Epidermal melanocyte (primary cell): ENCODE results near the gene DNAJB5.

Experiments used
- DNase-seq: peaks from one replicate; pipeline ENCODE4 v3.0.0; 2011; ENCODE audit warnings: low spot score; ENCODE audit not compliant: insufficient read length

DNAJB5 gene

GRCh38 chr9:34984049-34984448 is 5.5 kb upstream of the DNAJB5 start:
- no peak for DNase-seq

DNA sequence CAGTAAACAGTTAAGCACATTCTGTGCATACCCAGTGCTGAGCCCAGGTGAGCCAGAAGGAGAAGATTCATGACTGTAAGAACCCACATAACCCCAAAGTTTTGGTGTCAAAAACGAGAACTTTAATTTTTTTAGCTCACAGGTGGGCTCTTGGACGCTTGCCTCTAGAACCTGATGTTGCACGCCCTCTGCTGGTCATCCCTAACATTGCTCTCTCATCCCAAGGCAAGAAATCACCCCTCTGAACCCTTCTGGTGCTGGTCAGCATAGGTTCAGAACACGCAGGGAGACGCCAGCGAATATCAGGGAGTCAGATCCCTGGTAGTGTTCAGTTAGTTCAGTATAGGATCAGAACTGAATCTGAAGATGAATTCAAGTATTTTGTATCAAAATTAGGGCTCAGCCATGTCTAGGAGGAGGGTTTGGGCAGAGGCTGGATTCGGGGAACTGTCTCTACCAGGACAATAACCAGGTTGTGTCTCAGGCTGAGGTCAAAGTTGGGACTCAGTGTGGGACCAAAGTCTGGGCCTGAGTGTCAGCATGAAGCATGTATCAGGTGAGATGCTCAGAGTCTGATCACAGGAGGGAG is 4.1 kb upstream of the DNAJB5 start:
- no peak for DNase-seq

DNA sequence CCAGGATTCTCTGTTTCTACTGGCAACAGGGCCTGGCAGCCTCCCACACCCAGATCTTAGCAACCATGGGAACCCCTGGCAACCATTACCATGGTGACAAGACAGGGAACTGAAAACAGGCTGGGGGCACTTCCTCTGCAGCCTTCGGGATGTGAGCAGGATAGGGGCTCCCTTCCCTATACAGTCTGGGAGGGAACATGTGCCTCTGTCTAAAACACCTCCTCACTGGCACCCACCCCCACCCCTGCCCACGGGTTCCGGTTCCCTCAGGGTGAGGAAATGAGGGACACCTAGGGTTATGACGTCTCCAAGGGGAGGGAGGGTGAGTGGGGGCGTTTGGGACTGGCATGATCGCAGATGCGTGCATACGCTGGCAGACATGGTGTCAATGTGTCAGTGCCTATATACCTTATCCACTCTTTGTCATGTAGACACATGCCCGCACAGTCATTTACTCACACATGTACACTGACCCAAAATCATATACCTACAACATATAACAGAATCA is 3.0 kb upstream of the DNAJB5 start:
- DNase-seq = no peak

- no peak for DNase-seq
Observed at GRCh38 chr9:34987160-34987901, 2.2 kb upstream of the DNAJB5 start.

DNA sequence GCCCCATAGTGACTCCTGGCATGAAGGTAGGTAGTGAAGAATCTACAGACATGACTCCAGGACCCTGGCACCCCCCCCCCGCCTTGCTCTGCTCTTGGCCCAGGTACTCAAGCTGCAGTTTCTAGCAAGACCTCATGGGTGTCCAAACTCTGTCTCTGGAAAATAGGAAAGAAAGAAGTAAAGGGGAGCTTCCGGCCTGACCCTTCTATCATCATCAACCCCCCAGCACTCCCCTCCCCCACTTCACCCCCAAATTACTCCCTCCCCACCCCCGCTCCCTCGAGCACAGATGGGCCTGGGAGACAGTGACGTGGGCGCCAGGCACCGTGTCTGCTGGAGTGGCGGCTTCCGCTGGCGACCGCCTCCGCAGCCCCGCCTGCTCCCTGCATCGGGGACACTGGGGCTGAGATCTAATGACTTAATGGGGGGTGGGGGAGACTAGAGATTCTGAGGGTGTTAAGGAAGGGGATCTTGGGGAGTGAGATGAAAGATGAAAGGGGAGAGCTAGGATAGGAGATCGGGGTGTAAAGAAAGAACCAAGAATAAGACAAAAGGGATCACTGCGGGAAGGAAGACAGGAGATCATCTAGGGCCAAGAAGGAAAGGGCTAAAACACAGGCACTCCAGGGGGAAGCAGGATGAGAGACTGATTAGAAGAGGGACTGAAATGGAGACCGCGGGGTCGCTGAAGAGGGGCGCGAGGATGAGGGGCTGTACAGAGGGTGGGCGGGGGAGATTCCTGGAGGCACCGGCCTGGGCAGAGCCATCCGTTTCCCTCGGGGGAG is 1.1 kb upstream of the DNAJB5 start:
- DNase-seq = no peak

- no peak for DNase-seq
Observed at GRCh38 chr9:34989946-34990635, 546 bp downstream of the DNAJB5 start.

DNA sequence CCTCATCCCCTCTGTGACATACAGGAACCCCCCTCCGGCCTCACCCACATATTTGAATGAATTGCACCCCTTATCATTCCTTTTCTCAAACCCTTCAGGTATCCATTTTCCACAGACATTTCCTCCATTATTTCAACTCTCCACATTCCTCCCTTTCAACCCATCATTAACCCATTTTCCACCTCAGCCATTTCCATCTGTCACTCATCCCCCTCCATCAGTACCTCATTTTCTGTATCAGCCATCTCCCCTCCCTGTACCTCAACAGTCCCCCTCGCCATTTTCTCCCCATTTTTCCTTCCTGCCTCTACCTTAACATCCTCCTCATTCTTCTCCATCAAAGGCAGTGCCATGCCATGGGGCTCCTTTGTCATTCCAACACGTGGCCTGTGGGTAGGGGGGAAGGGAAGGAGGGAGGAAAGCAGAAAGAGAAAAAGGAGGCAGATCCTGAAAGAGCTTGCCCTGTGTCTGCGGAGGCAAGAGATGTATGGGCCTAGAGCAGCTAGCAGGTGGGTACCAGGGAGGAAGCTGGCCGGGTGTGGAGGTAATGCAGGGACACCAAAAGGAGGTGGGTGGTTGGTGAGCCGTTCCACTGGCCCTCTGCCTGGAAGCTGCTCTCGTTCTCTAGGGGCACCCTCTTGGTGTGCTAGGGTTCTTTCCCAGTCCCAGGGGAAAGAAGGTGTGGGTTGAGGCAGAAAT is 1.5 kb downstream of the DNAJB5 start:
- DNase-seq = no peak

- no peak for DNase-seq
Observed at GRCh38 chr9:34991607-34992375, 2.2 kb downstream of the DNAJB5 start.

GRCh38 chr9:34992376-34992951 is 2.9 kb downstream of the DNAJB5 start:
- DNase-seq = no peak

DNA sequence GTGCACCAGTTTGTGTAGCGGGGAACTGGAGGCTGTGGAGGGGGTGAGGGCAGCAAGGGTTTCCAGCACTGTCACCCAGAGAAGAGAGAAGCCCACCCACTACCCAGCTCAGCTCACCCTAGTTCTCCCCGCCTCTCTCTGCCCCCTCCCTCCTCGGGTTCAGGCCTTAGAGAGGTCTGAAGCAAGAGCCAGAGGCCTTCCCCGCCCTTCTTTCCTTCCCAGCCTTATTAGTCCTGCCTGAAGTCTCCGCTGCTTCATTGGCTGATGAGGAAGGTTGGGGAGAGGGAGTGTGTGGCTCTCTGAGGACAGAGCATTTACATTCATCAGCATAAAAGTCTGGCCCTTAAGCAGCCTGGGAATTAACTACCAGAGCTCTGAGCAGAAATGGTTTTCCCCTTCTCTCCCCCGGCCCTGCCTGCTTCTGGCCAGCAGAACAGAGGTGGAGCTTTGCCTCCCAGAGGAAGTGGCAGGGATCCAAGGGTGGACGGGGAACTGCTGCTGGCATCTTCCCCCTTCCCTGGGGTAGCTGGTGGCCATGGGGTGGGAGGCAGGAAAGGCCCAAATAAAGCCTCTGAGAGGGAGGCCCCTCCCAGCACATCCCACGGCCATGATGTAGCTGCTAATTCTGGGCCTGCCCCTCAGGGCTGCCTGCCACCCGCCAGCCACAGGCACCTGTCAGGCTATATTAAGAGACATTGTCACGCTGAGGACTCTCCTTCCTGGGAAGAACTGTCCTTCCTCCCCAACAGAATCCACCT is 4.1 kb downstream of the DNAJB5 start:
- DNase-seq = no peak

GRCh38 chr9:34994260-34994899 is 4.8 kb downstream of the DNAJB5 start:
- DNase-seq = peak; percentile 40

DNA sequence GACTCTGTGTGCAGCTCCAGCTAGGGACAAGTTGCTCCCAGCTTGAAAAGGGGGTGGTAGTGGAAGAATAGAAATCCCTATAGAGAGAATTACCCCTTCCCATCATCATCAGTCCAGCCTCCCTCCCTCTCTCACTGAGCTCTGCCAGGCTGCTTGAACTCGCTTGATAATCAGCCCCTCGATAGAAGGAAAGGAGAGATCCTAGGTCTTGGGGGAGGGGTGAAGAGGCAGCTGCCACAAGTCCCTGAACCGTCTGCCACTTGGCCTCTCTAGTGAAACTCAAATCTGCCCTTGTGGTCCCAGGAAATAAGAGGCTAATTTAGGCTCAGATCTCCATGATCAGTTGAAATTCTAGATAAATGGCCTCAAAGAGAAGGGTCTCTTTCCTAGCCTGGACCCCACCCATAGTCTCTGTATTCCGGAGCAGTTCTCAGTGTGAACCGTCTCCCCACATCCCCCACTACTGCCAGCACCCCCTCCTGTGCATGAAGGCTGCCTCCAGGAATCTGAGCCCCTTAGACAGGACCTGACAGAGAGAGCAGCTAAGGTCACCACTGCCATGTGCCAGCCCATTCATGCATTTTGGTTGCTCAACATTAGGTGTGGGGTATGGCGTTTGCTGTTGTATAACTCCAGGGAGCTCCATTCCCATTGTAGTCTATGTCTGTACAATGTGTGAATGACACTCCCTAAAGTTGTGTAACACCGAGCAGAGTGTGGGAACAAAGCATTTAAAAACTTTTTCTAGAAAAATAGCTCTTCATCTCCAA is 5.5 kb downstream of the DNAJB5 start:
- no peak for DNase-seq

GRCh38 chr9:34995670-34996060 is 6.1 kb downstream of the DNAJB5 start:
- no peak for DNase-seq

GRCh38 chr9:34996181-34996904 is 6.8 kb downstream of the DNAJB5 start:
- DNase-seq = no peak

DNA sequence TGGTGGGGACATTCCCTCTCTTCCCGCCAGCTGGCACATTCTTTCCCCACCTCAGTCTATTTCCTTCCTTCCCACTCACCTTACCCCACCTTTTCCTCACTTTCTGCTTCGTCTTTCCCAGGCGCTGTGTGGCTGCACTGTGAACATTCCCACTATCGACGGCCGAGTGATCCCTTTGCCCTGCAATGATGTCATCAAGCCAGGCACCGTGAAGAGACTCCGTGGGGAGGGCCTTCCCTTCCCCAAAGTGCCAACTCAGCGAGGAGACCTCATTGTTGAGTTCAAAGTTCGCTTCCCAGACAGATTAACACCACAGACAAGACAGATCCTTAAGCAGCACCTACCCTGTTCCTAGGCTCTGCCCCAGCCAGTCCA is 7.3 kb downstream of the DNAJB5 start:
- DNase-seq = no peak

DNA sequence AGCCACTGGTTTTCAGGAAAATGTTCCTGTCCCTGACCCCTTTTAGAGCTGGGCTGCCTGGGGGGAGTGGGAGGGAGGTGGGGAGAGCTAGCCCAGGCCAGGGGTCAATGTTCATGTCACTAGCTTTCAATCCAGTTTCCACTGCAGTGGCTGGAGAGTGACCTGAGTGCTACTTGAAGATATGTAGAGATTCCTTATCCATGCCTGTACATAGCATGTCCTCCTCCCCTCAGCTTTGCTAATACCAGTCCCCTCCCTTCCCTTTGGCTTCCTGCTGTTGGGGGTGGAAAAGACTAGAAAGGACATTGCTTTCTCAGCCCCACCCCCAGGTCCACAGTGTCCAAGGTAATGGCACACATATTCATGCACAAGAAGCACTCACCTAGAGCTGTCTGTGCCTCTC is 7.8 kb downstream of the DNAJB5 start:
- no peak for DNase-seq

GRCh38 chr9:34998266-34998665 is 8.7 kb downstream of the DNAJB5 start:
- no peak for DNase-seq
